Panc1 (cell line): ENCODE results near the gene KLHL28. TPM values are rescaled to one million over a fixed set of nuclear protein-coding genes. Genes with fewer than 3 reads are reported as not detected.
"Not testable (repeated sequence)": the region's sequence is repeated elsewhere in the genome, so short reads cannot be mapped to it uniquely, and the experiment has no call there.

Source experiments
- ATAC-seq: fragments of 200-7000 bp; cut with Tn5 transposase; 2 replicates; pipeline ENCODE4 v1.9.1; 2020; ENCODE audit warnings: mild to moderate bottlenecking, moderate library complexity
- BruUV-seq: library from RNA; stranded (reverse); fragments of 400-500 nt; replicated peaks from 2 replicates; lab custom pipeline; 2021; lab: Mats Ljungman, UMichigan
- CTCF ChIA-PET: fragments of 300-600 bp; sonication (Branson Sonifier 250); formaldehyde crosslinking; loops from one replicate; lab custom pipeline; 2022; ENCODE audit warnings: antibody characterized with exemption; lab: Charles Lee
- POLR2A ChIA-PET: fragments of 300-600 bp; sonication (Branson Sonifier 250); formaldehyde crosslinking; loops from one replicate; lab custom pipeline; 2022; ENCODE audit warnings: antibody characterized with exemption; lab: Charles Lee
- DNase-seq: peaks from one replicate; pipeline ENCODE4 v3.0.0-alpha.2; 2010; ENCODE audit warnings: low read depth, low spot score
- H3K27ac ChIP-seq: 2 replicates; pipeline ENCODE4 v1.5.1; 2011; ENCODE audit warnings: mild to moderate bottlenecking, low read length, inconsistent platforms
- H3K27me3 ChIP-seq: fragments of 200-500 bp; sonication (Bioruptor generic); 2 replicates; pipeline ENCODE4 v1.6.0; 2014; ENCODE audit warnings: low read length, inconsistent platforms; ENCODE audit not compliant: control insufficient read depth, insufficient read depth
- H3K36me3 ChIP-seq: fragments of 200-500 bp; sonication (Bioruptor generic); 2 replicates; pipeline ENCODE4 v1.5.1; 2014; ENCODE audit warnings: inconsistent platforms, mild to moderate bottlenecking, low read length, moderate library complexity; ENCODE audit not compliant: control insufficient read depth, insufficient read depth
- H3K4me1 ChIP-seq: 2 replicates; pipeline ENCODE4 v1.5.1; 2011; ENCODE audit warnings: inconsistent platforms, mild to moderate bottlenecking, low read length, moderate library complexity; ENCODE audit not compliant: control insufficient read depth, insufficient read depth
- H3K4me3 ChIP-seq, 2 experiments: 2 replicates each; pipeline ENCODE4 v1.5.1; 2011 to 2012; ENCODE audit warnings: low read depth in 2 of 2, low read length in 2 of 2, mild to moderate bottlenecking in 2 of 2, inconsistent platforms in 1 of 2, moderate library complexity in 1 of 2
- H3K9me3 ChIP-seq: fragments of 200-500 bp; sonication (Bioruptor generic); 2 replicates; pipeline ENCODE4 v1.5.1; 2014; ENCODE audit warnings: low read depth, mild to moderate bottlenecking, inconsistent platforms, low read length, moderate library complexity; ENCODE audit not compliant: control insufficient read depth, insufficient read depth
- CTCF ChIP-seq: fragments of 450-650 bp; IDR thresholded peaks from 2 replicates; pipeline ENCODE4 v1.5.1; 2017; ENCODE audit warnings: mild to moderate bottlenecking
- POLR2AphosphoS5 ChIP-seq: IDR thresholded peaks from 2 replicates; pipeline ENCODE4 v1.6.1; 2012; ENCODE audit warnings: mild to moderate bottlenecking, low read depth, low read length, moderate library complexity
- SIN3A ChIP-seq: IDR thresholded peaks from 2 replicates; pipeline ENCODE4 v1.6.1; 2012; ENCODE audit warnings: low read depth, mild to moderate bottlenecking, low read length, moderate library complexity, borderline replicate concordance; ENCODE audit not compliant: insufficient read depth
- TCF7L2 ChIP-seq: IDR thresholded peaks from 2 replicates; pipeline ENCODE4 v1.6.1; 2011; ENCODE audit warnings: mild to moderate bottlenecking, low read depth, low read length, inconsistent platforms
- in situ Hi-C: cut with HindIII; loops from 2 replicates; pipeline ENCODE4 v1.10.0; 2016; ENCODE audit warnings: low sequenced_read_pairs, low pct_unique_long_range_greater_than_20kb
- intact Hi-C: fragments of 100-400 bp; cut with micrococcal nuclease; formaldehyde crosslinking; loops from one replicate; pipeline ENCODE4 v1.10.0; 2022; ENCODE audit not compliant: unreplicated experiment
- total RNA-seq: library from RNA; stranded (reverse); gene quantifications from one replicate; pipeline ENCODE4 v1.2.1, GENCODE V29; 2021; ENCODE audit not compliant: unreplicated experiment
- TF ChIP-seq, protein P1 (sequence below), 2 experiments: IDR thresholded peaks; 2 replicates each; pipeline ENCODE4 v1.6.1; 2011 to 2012; ENCODE audit warnings: low read depth in 2 of 2, control low read depth in 1 of 2, low read length in 1 of 2, mild to moderate bottlenecking in 1 of 2, moderate library complexity in 1 of 2; ENCODE audit not compliant: insufficient read depth in 1 of 2

The KLHL28 gene
- total RNA-seq, 1 experiment from 2014 or later, result 7.2 TPM

DNA sequence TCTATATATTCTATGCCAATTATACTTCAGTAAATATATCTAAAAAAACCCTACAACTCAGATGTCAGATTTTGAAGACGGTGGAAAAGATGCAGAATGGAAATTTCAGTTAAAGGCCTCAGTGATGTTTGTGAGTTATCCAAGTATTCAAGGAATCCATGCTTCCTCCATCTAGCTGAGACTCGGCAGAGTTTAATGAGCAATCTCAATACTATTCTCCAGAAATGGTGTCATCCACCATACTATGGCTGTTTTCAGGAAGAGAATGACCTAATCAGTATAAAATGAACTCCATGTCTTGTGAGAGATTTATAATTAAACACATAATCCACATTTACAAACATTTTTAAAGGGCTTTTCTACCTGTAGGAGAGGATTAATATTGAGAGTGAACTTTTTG, 66.0 kb downstream of the KLHL28 start:
- intact Hi-C loops, result no loop called here
- BruUV-seq, result TSS peak; percentile 88
- ChIA-PET POLR2A (no interaction called here), CTCF (no interaction called here)
- no peaks in the 10 kb centered on the region for H3K36me3 ChIP-seq
- DNase-seq, result no peak
- no peak overlapping the region; the same call in 1 of the 2 replicates for H3K27ac ChIP-seq
- in situ Hi-C loops, result no loop called here
- no peak for ATAC-seq
- no peak for TF ChIP-seq TCF7L2
- TF ChIP-seq CTCF, result no peak
- no peak for TF ChIP-seq SIN3A
- TF ChIP-seq POLR2AphosphoS5, result no peak
- TF ChIP-seq, protein P1, sequence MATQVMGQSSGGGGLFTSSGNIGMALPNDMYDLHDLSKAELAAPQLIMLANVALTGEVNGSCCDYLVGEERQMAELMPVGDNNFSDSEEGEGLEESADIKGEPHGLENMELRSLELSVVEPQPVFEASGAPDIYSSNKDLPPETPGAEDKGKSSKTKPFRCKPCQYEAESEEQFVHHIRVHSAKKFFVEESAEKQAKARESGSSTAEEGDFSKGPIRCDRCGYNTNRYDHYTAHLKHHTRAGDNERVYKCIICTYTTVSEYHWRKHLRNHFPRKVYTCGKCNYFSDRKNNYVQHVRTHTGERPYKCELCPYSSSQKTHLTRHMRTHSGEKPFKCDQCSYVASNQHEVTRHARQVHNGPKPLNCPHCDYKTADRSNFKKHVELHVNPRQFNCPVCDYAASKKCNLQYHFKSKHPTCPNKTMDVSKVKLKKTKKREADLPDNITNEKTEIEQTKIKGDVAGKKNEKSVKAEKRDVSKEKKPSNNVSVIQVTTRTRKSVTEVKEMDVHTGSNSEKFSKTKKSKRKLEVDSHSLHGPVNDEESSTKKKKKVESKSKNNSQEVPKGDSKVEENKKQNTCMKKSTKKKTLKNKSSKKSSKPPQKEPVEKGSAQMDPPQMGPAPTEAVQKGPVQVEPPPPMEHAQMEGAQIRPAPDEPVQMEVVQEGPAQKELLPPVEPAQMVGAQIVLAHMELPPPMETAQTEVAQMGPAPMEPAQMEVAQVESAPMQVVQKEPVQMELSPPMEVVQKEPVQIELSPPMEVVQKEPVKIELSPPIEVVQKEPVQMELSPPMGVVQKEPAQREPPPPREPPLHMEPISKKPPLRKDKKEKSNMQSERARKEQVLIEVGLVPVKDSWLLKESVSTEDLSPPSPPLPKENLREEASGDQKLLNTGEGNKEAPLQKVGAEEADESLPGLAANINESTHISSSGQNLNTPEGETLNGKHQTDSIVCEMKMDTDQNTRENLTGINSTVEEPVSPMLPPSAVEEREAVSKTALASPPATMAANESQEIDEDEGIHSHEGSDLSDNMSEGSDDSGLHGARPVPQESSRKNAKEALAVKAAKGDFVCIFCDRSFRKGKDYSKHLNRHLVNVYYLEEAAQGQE (IDR thresholded peaks at IDR 0.05; ENCODE audit: insufficient read depth in 1 of 2, low read depth in 2 of 2, low read length in 1 of 2), result no peak
- H3K4me1 ChIP-seq, result no peaks in the 10 kb centered on the region
- H3K27me3 ChIP-seq, result no peaks in the 10 kb centered on the region
- H3K9me3 ChIP-seq, result peaks cover 5% of the 10 kb centered on the region; the same call in 1 of the 2 replicates
- H3K4me3 ChIP-seq, result no peak overlapping the region

DNA sequence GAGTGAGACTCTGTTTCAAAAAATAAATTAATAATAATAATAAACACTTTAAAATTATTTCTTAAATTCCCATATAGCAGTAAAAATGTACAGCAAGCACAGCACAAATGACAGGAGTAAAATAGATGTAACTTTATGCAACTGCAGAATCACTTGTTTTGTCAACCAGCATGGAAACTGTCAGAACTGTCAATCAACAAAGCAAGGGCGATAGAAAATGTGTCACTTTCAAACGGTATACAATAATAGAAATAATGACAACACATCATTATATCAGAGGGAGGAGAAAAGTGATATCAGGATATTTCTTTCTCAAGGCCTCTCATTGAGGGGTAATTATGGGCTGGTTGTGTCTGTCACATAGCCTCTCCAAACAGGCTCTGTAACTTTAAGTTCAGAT, 68.2 kb downstream of the KLHL28 start:
- ChIA-PET POLR2A (no interaction called here), CTCF (no interaction called here)
- BruUV-seq, result no TSS peak
- no peak overlapping the region for H3K27ac ChIP-seq
- H3K4me3 ChIP-seq, result no peak overlapping the region
- no peak for ATAC-seq
- TF ChIP-seq SIN3A (no peak), CTCF (no peak), TCF7L2 (no peak), POLR2AphosphoS5 (no peak)
- TF ChIP-seq, protein P1 (IDR thresholded peaks at IDR 0.05; ENCODE audit: insufficient read depth in 1 of 2, low read depth in 2 of 2, low read length in 1 of 2), result no peak
- DNase-seq, result no peak
- no peaks in the 10 kb centered on the region for H3K36me3 ChIP-seq
- intact Hi-C loops (no loop called here), in situ Hi-C loops (no loop called here)
- no peaks in the 10 kb centered on the region for H3K4me1 ChIP-seq
- no peaks in the 10 kb centered on the region for H3K27me3 ChIP-seq
- H3K9me3 ChIP-seq, result peaks cover 5% of the 10 kb centered on the region; the same call in 1 of the 2 replicates

GRCh38 chr14:44891726-44892372, 69.9 kb downstream of the KLHL28 start:
- in situ Hi-C loops, POLR2A ChIA-PET, H3K27me3 ChIP-seq, H3K27ac ChIP-seq, DNase-seq, BruUV-seq, CTCF ChIA-PET, ATAC-seq, H3K9me3 ChIP-seq, H3K4me1 ChIP-seq, H3K36me3 ChIP-seq, H3K4me3 ChIP-seq, intact Hi-C loops: not testable (repeated sequence)
